H1 (cell line): ENCODE measurements around the gene RIMBP2. TPM values are rescaled to one million over a fixed set of nuclear protein-coding genes. Genes with fewer than 3 reads are reported as not detected.

Experiments used
- EZH2 ChIP-seq: fragments of 200-600 bp; sonication (generic); IDR thresholded peaks from 2 replicates; pipeline ENCODE4 v1.7.1; 2012; ENCODE audit warnings: low read depth, mild to moderate bottlenecking, moderate library complexity, low read length, inconsistent platforms; ENCODE audit not compliant: severe bottlenecking
- GTF2F1 ChIP-seq: IDR thresholded peaks from 2 replicates; pipeline ENCODE4 v1.6.1; 2012; ENCODE audit warnings: low read depth, low read length, improper control_type of control experiment, borderline replicate concordance
- HDAC2 ChIP-seq, 2 experiments: fragments of 300-600 bp in 1 of 2; sonication (generic) in 1 of 2; IDR thresholded peaks; 2 replicates each; pipeline ENCODE4 v1.6.1; 2011 to 2012; ENCODE audit warnings: low read depth in 2 of 2, low read length in 2 of 2, mild to moderate bottlenecking in 2 of 2, moderate library complexity in 2 of 2, borderline replicate concordance in 1 of 2, inconsistent platforms in 1 of 2
- KDM4A ChIP-seq: IDR thresholded peaks from one replicate; pipeline ENCODE4 v1.7.1; 2012; ENCODE audit warnings: low read depth, mild to moderate bottlenecking, moderate library complexity, low read length, inconsistent platforms; ENCODE audit not compliant: severe bottlenecking
- SP4 ChIP-seq: IDR thresholded peaks from 2 replicates; pipeline ENCODE4 v1.6.1; 2012; ENCODE audit warnings: low read length, inconsistent platforms
- SRF ChIP-seq: IDR thresholded peaks from 2 replicates; pipeline ENCODE4 v1.6.1; 2011; ENCODE audit warnings: mild to moderate bottlenecking, low read depth, low read length, moderate library complexity
- polyA plus RNA-seq, 7 experiments: library from polyadenylated mRNA; depleted of rRNA in 3 of 7; stranded (reverse) in 5 of 7; unstranded in 2 of 7; fragments of >200 nt in 5 of 7; fragments of 200-250 nt in 2 of 7; gene quantifications; 1 replicate in 5 of 7; 2 replicates in 1 of 7; 4 replicates in 1 of 7; pipeline versions ENCODE4 v1.2.1 to v1.2.3, GENCODE V29; 2011 to 2013; ENCODE audit warnings: missing spikeins in 2 of 7, mixed read lengths in 2 of 7
- total RNA-seq: library from RNA; stranded (reverse); fragmentation: NEBNext Ultra II Directional; extraction: Animal tissue kit (Norgen Biotek cat#: 25700); gene quantifications from 2 replicates; pipeline ENCODE4 v1.2.1, GENCODE V29; 2021
- TF ChIP-seq, protein P1 (sequence below): fragments of 300-600 bp; sonication (generic); IDR thresholded peaks from 2 replicates; pipeline ENCODE4 v1.7.1; 2012; ENCODE audit warnings: low read length, moderate library complexity, mild to moderate bottlenecking, inconsistent platforms; ENCODE audit not compliant: insufficient replicate concordance
- TF ChIP-seq, protein P2 (sequence below), 3 experiments: IDR thresholded peaks; 1 replicate in 2 of 3; 2 replicates in 1 of 3; pipeline versions ENCODE4 v1.5.1 to v1.6.1; 2011; ENCODE audit warnings: low read length in 3 of 3, mild to moderate bottlenecking in 3 of 3, inconsistent platforms in 2 of 3, low read depth in 1 of 3, moderate library complexity in 1 of 3; ENCODE audit not compliant: insufficient read depth in 1 of 3; ENCODE audit errors: control extremely low read depth in 1 of 3

RIMBP2 gene
- total and polyA plus RNA-seq, 2 of the 8 experiments (the other 6 are each of a cell fraction or from before 2014, with no cell fraction given) = 0.18 to 0.65 TPM

GRCh38 chr12:130556486-130557055, 159.5 kb downstream of the RIMBP2 start (continued):
- TF ChIP-seq, protein P1, sequence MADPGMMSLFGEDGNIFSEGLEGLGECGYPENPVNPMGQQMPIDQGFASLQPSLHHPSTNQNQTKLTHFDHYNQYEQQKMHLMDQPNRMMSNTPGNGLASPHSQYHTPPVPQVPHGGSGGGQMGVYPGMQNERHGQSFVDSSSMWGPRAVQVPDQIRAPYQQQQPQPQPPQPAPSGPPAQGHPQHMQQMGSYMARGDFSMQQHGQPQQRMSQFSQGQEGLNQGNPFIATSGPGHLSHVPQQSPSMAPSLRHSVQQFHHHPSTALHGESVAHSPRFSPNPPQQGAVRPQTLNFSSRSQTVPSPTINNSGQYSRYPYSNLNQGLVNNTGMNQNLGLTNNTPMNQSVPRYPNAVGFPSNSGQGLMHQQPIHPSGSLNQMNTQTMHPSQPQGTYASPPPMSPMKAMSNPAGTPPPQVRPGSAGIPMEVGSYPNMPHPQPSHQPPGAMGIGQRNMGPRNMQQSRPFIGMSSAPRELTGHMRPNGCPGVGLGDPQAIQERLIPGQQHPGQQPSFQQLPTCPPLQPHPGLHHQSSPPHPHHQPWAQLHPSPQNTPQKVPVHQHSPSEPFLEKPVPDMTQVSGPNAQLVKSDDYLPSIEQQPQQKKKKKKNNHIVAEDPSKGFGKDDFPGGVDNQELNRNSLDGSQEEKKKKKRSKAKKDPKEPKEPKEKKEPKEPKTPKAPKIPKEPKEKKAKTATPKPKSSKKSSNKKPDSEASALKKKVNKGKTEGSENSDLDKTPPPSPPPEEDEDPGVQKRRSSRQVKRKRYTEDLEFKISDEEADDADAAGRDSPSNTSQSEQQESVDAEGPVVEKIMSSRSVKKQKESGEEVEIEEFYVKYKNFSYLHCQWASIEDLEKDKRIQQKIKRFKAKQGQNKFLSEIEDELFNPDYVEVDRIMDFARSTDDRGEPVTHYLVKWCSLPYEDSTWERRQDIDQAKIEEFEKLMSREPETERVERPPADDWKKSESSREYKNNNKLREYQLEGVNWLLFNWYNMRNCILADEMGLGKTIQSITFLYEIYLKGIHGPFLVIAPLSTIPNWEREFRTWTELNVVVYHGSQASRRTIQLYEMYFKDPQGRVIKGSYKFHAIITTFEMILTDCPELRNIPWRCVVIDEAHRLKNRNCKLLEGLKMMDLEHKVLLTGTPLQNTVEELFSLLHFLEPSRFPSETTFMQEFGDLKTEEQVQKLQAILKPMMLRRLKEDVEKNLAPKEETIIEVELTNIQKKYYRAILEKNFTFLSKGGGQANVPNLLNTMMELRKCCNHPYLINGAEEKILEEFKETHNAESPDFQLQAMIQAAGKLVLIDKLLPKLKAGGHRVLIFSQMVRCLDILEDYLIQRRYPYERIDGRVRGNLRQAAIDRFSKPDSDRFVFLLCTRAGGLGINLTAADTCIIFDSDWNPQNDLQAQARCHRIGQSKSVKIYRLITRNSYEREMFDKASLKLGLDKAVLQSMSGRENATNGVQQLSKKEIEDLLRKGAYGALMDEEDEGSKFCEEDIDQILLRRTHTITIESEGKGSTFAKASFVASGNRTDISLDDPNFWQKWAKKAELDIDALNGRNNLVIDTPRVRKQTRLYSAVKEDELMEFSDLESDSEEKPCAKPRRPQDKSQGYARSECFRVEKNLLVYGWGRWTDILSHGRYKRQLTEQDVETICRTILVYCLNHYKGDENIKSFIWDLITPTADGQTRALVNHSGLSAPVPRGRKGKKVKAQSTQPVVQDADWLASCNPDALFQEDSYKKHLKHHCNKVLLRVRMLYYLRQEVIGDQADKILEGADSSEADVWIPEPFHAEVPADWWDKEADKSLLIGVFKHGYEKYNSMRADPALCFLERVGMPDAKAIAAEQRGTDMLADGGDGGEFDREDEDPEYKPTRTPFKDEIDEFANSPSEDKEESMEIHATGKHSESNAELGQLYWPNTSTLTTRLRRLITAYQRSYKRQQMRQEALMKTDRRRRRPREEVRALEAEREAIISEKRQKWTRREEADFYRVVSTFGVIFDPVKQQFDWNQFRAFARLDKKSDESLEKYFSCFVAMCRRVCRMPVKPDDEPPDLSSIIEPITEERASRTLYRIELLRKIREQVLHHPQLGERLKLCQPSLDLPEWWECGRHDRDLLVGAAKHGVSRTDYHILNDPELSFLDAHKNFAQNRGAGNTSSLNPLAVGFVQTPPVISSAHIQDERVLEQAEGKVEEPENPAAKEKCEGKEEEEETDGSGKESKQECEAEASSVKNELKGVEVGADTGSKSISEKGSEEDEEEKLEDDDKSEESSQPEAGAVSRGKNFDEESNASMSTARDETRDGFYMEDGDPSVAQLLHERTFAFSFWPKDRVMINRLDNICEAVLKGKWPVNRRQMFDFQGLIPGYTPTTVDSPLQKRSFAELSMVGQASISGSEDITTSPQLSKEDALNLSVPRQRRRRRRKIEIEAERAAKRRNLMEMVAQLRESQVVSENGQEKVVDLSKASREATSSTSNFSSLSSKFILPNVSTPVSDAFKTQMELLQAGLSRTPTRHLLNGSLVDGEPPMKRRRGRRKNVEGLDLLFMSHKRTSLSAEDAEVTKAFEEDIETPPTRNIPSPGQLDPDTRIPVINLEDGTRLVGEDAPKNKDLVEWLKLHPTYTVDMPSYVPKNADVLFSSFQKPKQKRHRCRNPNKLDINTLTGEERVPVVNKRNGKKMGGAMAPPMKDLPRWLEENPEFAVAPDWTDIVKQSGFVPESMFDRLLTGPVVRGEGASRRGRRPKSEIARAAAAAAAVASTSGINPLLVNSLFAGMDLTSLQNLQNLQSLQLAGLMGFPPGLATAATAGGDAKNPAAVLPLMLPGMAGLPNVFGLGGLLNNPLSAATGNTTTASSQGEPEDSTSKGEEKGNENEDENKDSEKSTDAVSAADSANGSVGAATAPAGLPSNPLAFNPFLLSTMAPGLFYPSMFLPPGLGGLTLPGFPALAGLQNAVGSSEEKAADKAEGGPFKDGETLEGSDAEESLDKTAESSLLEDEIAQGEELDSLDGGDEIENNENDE = no peak
- TF ChIP-seq HDAC2 (IDR thresholded peaks at IDR 0.05; ENCODE audit: borderline replicate concordance in 1 of 2, low read depth in 2 of 2, low read length in 2 of 2) = no peak
- TF ChIP-seq SRF = no peak
- TF ChIP-seq SP4 = no peak
- no peak for TF ChIP-seq GTF2F1
- no peak for TF ChIP-seq KDM4A
- TF ChIP-seq, protein P2, sequence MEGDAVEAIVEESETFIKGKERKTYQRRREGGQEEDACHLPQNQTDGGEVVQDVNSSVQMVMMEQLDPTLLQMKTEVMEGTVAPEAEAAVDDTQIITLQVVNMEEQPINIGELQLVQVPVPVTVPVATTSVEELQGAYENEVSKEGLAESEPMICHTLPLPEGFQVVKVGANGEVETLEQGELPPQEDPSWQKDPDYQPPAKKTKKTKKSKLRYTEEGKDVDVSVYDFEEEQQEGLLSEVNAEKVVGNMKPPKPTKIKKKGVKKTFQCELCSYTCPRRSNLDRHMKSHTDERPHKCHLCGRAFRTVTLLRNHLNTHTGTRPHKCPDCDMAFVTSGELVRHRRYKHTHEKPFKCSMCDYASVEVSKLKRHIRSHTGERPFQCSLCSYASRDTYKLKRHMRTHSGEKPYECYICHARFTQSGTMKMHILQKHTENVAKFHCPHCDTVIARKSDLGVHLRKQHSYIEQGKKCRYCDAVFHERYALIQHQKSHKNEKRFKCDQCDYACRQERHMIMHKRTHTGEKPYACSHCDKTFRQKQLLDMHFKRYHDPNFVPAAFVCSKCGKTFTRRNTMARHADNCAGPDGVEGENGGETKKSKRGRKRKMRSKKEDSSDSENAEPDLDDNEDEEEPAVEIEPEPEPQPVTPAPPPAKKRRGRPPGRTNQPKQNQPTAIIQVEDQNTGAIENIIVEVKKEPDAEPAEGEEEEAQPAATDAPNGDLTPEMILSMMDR (IDR thresholded peaks at IDR 0.05; ENCODE audit: control extremely low read depth in 1 of 3, insufficient read depth in 1 of 3, low read depth in 1 of 3, low read length in 3 of 3) = no peak
- no peak for TF ChIP-seq EZH2
